ENCODE data around the gene SPSB2.
A peak's percentile ranks its signal among the peaks of the same experiment; 100 is the strongest.

The SPSB2 gene

GRCh38 chr12:6829536-6830220 lies 43.4 kb downstream of the SPSB2 start:
- DNase-seq = no peak

GRCh38 chr12:6828781-6829535 lies 44.1 kb downstream of the SPSB2 start:
- DNase-seq = no peak

DNA sequence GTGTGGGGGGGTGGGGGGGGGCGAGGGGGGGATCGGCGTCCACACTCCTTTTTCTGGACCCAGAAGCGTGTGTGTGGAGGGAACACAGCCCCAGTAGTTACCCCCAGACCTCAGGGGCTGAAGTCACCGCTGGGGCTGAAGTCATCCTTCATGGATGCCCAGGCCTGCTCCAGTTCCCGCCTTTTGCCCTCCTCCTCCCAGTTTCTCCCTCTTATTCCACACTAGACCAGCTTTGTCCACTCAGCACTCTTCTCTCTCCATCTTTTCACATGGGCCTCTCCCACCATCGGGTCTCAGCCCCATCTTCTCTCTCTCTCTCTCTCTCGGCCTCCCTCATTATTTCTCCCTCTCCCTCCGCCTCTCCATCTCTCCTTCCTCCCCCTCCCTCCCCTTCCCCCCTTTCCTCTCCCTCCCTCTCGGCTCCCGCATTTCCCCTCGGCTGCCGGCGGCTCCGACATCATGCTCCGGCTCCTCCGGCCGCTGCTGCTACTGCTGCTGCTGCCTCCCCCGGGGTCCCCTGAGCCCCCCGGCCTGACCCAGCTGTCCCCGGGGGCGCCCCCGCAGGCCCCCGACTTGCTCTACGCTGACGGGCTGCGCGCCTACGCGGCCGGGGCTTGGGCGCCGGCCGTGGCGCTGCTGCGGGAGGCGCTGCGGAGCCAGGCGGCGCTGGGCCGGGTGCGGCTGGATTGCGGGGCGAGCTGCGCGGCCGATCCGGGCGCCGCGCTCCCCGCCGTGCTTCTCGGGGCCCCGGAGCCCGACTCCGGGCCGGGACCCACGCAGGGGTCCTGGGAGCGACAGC lies 44.9 kb downstream of the SPSB2 start, which contains the start of gene P3H3:
Gene P3H3 (plus strand): TSS at position 426 of the 799 bp plus-strand sequence. CDS start 34 bp downstream, at position 460.
- no peak for DNase-seq

DNA sequence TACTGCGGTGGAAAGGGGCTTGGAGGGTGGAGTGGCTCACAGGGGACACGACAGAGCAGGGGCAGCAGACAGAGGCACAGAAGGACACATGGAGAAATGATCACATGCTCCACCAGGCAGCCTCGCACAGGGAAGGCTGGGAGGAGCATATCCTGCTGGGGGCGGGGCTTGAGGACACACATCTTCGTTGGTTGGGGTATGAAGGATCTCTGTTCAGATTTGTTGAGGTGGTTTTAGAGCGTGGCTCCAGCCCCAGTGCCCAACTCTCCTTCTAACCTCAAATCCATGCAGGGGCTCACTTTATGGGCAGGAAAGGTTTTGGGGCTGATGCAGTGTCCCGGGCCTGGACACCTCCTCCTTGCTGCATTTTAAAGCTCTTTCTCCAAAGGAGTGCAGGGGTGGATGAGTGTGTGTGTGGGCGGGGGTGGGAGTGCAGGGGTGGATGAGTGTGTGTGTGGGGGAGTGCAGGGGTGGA lies 45.6 kb downstream of the SPSB2 start:
- DNase-seq = peak; percentile 61

- DNase-seq = no peak
These were observed 46.2 kb downstream of the SPSB2 start for GRCh38 chr12:6826734-6827436.

GRCh38 chr12:6826125-6826733 lies 46.9 kb downstream of the SPSB2 start:
- no peak for DNase-seq

DNA sequence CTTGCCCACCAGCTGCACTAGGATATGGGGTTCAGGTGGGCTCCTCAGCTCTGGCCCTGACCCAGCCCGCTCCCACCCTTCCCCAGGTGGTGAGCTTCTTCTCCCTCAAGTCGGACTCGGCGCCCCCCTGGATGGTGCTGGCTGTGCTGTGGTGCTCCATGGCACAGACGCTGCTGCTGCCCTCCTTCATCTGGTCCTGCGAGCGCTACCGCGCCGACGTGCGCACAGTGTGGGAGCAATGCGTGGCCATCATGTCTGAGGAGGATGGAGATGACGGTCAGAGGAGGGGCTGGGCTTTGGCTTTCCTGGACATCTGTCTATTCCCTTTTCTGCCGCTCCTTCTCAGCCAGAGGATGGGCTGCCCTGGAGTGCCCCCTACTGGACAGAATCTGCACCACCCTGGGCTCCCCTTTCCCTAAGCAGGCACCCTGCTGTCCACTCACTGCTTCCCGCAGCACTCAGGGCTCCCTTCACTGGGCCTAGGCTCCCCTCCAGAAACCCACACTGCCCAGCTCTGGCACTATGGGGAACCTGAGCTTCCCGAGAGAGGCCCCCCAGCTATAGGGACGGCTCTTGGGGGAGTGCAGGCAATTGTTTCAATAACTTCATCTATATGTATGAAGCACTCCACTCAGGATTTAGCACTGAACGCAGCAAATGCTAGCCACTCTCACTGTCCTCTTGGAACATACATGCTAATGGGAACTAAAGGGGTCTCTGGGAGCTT lies 47.5 kb downstream of the SPSB2 start:
- peak; percentile 41 for DNase-seq

GRCh38 chr12:6824901-6825381 lies 48.2 kb downstream of the SPSB2 start:
- no peak for DNase-seq

DNA sequence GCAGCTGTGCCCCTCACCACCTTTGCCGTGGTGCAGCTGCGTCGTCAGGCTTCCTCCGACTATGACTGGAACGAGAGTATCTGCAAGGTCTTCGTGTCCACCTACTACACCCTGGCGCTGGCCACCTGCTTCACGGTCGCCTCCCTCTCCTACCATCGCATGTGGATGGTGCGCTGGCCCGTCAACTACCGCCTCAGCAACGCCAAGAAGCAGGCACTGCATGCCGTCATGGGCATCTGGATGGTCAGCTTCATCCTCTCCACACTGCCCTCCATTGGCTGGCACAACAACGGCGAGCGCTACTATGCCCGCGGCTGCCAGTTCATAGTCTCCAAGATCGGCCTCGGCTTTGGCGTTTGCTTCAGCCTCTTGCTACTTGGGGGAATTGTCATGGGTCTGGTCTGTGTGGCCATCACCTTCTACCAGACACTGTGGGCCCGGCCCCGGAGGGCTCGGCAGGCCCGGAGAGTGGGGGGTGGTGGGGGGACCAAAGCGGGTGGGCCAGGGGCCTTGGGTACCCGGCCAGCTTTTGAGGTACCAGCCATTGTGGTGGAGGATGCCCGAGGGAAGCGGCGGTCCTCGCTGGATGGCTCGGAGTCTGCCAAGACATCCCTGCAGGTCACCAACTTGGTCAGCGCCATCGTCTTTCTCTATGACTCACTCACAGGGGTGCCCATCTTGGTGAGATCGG lies 48.9 kb downstream of the SPSB2 start:
- no peak for DNase-seq

GRCh38 chr12:6823182-6824084 lies 49.7 kb downstream of the SPSB2 start:
- no peak for DNase-seq

GRCh38 chr12:6822426-6823135 lies 50.5 kb downstream of the SPSB2 start:
- no peak for DNase-seq

DNA sequence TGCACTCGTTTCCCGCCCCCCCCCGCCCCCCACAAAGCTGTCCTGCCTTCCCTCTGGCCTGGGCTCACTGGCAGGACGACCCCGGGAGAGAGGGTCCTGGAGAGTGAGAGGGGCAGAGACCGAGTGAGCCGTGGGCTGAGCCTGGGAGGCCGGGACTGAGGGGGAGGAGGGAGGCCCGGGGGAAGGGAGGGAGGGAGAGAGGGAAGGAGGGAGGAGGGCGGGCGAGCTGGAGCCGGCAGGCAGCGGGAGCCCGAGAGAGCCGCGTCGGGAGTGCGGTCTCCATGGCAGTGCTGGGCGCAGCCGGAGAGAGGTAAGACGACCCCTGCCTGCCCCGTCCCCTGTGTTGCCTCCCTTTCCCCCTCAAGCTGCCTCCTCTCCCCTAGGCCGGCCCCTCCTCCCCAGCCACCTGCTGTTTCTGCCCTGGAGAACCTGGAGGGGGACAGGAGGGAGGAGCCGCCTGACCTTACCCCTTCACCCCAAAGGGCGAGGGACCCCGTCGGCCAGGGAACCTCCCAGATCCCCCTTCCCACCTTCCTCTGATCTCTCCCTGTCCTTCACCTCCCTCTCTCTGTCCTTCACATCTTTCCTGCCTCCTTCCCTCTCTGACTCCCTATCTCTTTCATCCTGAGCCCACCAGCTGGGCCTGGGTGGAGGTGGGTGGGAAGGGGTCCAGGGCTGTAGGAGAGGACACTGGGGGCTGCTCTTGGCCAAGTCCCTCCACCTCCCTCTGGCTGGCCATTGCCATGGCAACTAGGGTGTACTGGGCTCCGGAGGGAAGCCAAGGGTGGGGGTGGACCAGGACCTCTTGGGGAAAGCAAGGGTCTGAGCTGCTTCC lies 51.3 kb downstream of the SPSB2 start, which contains the start of gene GPR162:
Gene GPR162 (plus strand): TSS at position 231 of the 835 bp plus-strand sequence. CDS start 2,078 bp downstream, outside the sequence.
- no peak for DNase-seq

Measured in NCI-H1417 treated with DMSO at 0.1 percent for 48 hours (cell line).